WTC11 (cell line): ENCODE results near the gene PAPOLA. TPM values are rescaled to one million over a fixed set of nuclear protein-coding genes. Genes with fewer than 3 reads are reported as not detected.

ENCODE experiments used
- ATAC-seq: fragments of 200-7000 bp; cut with Tn5 transposase; 2 replicates; pipeline ENCODE4 v1.10.0; 2021; ENCODE audit warnings: mild to moderate bottlenecking, moderate library complexity
- CTCF ChIA-PET: fragments of 300-600 bp; sonication (Branson Sonifier 250); formaldehyde crosslinking; loops from one replicate; lab custom pipeline; 2021; ENCODE audit warnings: antibody characterized with exemption; lab: Charles Lee
- POLR2A ChIA-PET: fragments of 350-600 bp; sonication (Branson Sonifier 250); formaldehyde crosslinking; loops from one replicate; lab custom pipeline; 2021; ENCODE audit warnings: antibody characterized with exemption; lab: Charles Lee
- DNase-seq: peaks from one replicate; pipeline ENCODE4 v3.0.0; 2021; ENCODE audit warnings: low spot score
- H3K27ac Mint-ChIP-seq: 2 replicates; pipeline ENCODE4 v1.8.0; 2021; ENCODE audit warnings: mixed read lengths
- H3K27me3 Mint-ChIP-seq: 2 replicates; pipeline ENCODE4 v1.8.0; 2021; ENCODE audit warnings: low read depth, mild to moderate bottlenecking, moderate library complexity, mixed read lengths
- H3K36me3 Mint-ChIP-seq: 2 replicates; pipeline ENCODE4 v1.8.0; 2021; ENCODE audit warnings: mixed read lengths
- H3K4me1 Mint-ChIP-seq: 2 replicates; pipeline ENCODE4 v1.8.0; 2022; ENCODE audit warnings: mixed read lengths
- H3K4me3 Mint-ChIP-seq: 2 replicates; pipeline ENCODE4 v1.8.0; 2021; ENCODE audit warnings: mild to moderate bottlenecking, moderate library complexity, mixed read lengths
- H3K9me3 Mint-ChIP-seq: 2 replicates; pipeline ENCODE4 v1.8.0; 2021; ENCODE audit warnings: mixed read lengths
- E2F1 ChIP-seq: sonication (generic); formaldehyde crosslinking; IDR thresholded peaks from 2 replicates; pipeline ENCODE4 v1.8.0; 2022; ENCODE audit warnings: mild to moderate bottlenecking, missing genetic modification reagents
- ERG ChIP-seq: fragments of 250-450 bp; sonication (Bioruptor Pico); IDR thresholded peaks from 2 replicates; pipeline ENCODE4 v1.8.0; 2021; ENCODE audit warnings: mild to moderate bottlenecking
- HMGA2 ChIP-seq: fragments of 250-450 bp; sonication (Bioruptor Pico); IDR thresholded peaks from 2 replicates; pipeline ENCODE4 v1.4.0; 2021; ENCODE audit warnings: mild to moderate bottlenecking, moderate library complexity
- IRF2 ChIP-seq: sonication (generic); formaldehyde crosslinking; IDR thresholded peaks from 2 replicates; pipeline ENCODE4 v1.8.0; 2022; ENCODE audit warnings: low read depth, missing genetic modification reagents, borderline replicate concordance
- NR3C1 ChIP-seq: sonication (generic); formaldehyde crosslinking; conservative IDR thresholded peaks from 2 replicates; pipeline ENCODE4 v1.8.1; 2023; ENCODE audit warnings: low read depth, mild to moderate bottlenecking, missing genetic modification reagents
- ZNF219 ChIP-seq: sonication (generic); formaldehyde crosslinking; IDR thresholded peaks from 2 replicates; pipeline ENCODE4 v1.8.0; 2023; ENCODE audit warnings: missing genetic modification reagents, mild to moderate bottlenecking, borderline replicate concordance
- ZNF396 ChIP-seq: fragments of 250-450 bp; sonication (Bioruptor Pico); IDR thresholded peaks from 2 replicates; pipeline ENCODE4 v1.8.0; 2021; ENCODE audit warnings: mild to moderate bottlenecking, moderate library complexity, borderline replicate concordance
- ZNF425 ChIP-seq: fragments of 250-450 bp; sonication (Bioruptor Pico); conservative IDR thresholded peaks from 2 replicates; pipeline ENCODE4 v1.9.0; 2021; ENCODE audit warnings: mild to moderate bottlenecking
- ZNF671 ChIP-seq: fragments of 250-450 bp; sonication (Bioruptor Pico); IDR thresholded peaks from 2 replicates; pipeline ENCODE4 v1.8.0; 2021; ENCODE audit warnings: mild to moderate bottlenecking
- total RNA-seq: library from RNA; stranded (reverse); gene quantifications from 3 replicates; pipeline ENCODE4 v1.2.3, GENCODE V29; 2021
- TF ChIP-seq, protein P1 (sequence below): sonication (generic); formaldehyde crosslinking; IDR thresholded peaks from 2 replicates; pipeline ENCODE4 v1.8.1; 2023; ENCODE audit warnings: mild to moderate bottlenecking, missing genetic modification reagents, moderate library complexity
- TF ChIP-seq, protein P2 (sequence below): fragments of 250-450 bp; sonication (Bioruptor Pico); IDR thresholded peaks from 2 replicates; pipeline ENCODE4 v1.9.0; 2021; ENCODE audit warnings: mild to moderate bottlenecking
- TF ChIP-seq, protein P3 (sequence below): sonication (generic); formaldehyde crosslinking; IDR thresholded peaks from 2 replicates; pipeline ENCODE4 v1.8.0; 2022; ENCODE audit warnings: missing genetic modification reagents
- TF ChIP-seq, protein P4 (sequence below): sonication (generic); formaldehyde crosslinking; IDR thresholded peaks from 2 replicates; pipeline ENCODE4 v1.8.1; 2022; ENCODE audit warnings: low read depth, missing genetic modification reagents, borderline replicate concordance

PAPOLA gene
- total RNA-seq, 1 experiment from 2014 or later, result 210 TPM

DNA sequence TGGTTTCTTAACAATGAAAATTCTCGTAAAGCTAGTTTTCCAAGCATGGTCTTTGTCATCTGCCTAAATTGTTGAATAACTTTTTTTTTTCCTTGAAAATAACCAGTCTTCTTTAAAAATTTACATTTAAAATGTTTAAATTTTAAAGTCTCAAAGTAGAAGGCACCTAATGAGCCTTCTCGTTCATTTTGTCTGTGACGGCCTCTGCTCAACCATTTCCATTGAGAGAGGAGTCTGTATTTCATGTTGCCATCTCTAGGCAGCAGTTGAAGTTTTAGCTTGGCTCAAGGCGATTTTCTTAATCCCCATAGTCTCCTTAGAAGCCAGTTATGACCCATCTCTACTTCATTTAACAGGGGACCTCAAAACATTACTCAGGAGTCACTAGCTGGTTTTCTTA, 69.1 kb downstream of the PAPOLA start:
- H3K4me3 Mint-ChIP-seq, result no peak overlapping the region
- ATAC-seq, result no peak
- H3K27me3 Mint-ChIP-seq, result no peaks in the 10 kb centered on the region
- peaks cover 37% of the 10 kb centered on the region for H3K4me1 Mint-ChIP-seq
- H3K27ac Mint-ChIP-seq, result 0 out of 2 replicates have a peak overlapping the region, but pooled peaks have one; percentile 38
- no peak for DNase-seq
- ChIA-PET CTCF (interaction anchor here (1.1 to 1.8 kb wide), 2 partner anchors 170 to 282 kb away, joined by 3 to 4 read pairs; no protein-coding TSS in a partner anchor), POLR2A (interaction anchor here (0.6 kb wide), 1 partner anchor 97 kb away, joined by 5 read pairs; no protein-coding TSS in a partner anchor)
- TF ChIP-seq ZNF671 (no peak), IRF2 (CRISPR knock-in tag) (no peak), NR3C1 (CRISPR knock-in tag) (no peak), ZNF219 (CRISPR knock-in tag) (no peak), ZNF396 (CRISPR knock-in tag) (no peak), E2F1 (no peak), ZNF425 (no peak), ERG (CRISPR knock-in tag) (no peak)
- TF ChIP-seq, protein P1, sequence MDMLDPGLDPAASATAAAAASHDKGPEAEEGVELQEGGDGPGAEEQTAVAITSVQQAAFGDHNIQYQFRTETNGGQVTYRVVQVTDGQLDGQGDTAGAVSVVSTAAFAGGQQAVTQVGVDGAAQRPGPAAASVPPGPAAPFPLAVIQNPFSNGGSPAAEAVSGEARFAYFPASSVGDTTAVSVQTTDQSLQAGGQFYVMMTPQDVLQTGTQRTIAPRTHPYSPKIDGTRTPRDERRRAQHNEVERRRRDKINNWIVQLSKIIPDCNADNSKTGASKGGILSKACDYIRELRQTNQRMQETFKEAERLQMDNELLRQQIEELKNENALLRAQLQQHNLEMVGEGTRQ, result no peak
- peaks cover 14% of the 10 kb centered on the region; the same call in 1 of the 2 replicates for H3K36me3 Mint-ChIP-seq
- H3K9me3 Mint-ChIP-seq, result no peaks in the 10 kb centered on the region

- TF ChIP-seq, protein P2, sequence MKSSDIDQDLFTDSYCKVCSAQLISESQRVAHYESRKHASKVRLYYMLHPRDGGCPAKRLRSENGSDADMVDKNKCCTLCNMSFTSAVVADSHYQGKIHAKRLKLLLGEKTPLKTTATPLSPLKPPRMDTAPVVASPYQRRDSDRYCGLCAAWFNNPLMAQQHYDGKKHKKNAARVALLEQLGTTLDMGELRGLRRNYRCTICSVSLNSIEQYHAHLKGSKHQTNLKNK (CRISPR knock-in tag), result no peak
- H3K27ac Mint-ChIP-seq, result peak overlapping the region; percentile 80
- POLR2A ChIA-PET, result no interaction called here
- peak; percentile 35 for ATAC-seq
- H3K27me3 Mint-ChIP-seq, result no peaks in the 10 kb centered on the region
- no peak overlapping the region for H3K4me3 Mint-ChIP-seq
- H3K9me3 Mint-ChIP-seq, result no peaks in the 10 kb centered on the region
- no peak for DNase-seq
- H3K4me1 Mint-ChIP-seq, result peaks cover 37% of the 10 kb centered on the region
- CTCF ChIA-PET, result no interaction called here
- 0 out of 2 replicates have a peak, but pooled peaks cover 10% of the 10 kb centered on the region for H3K36me3 Mint-ChIP-seq
Observed at GRCh38 chr14:96573473-96574100, 71.4 kb downstream of the PAPOLA start.

DNA sequence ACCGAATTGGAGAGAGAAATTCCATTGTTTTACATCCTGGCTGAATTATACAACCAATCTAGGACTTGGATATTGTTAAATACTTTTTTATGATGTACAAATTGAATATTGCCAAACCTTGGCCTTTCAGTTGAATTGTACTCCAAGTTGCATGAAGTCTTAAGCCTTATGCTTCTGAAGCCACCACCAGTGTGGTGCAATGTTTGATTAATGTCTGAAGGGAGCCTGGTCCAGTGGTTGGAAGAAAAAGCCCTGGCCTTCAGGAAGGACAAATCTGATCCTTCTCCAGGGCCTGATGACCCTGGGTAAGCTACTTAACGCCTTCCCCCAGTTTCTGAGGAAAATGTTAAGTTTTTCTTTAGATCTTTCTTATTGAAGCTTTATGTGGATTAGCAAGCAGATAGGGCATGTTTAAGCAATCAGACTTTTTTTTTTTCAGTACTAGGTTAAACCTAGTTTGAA, 72.0 kb downstream of the PAPOLA start:
- ATAC-seq (no peak), DNase-seq (no peak)
- CTCF ChIA-PET, result interaction anchor here (1.5 kb wide), 2 partner anchors 167 to 278 kb away, joined by 4 to 6 read pairs; no protein-coding TSS in a partner anchor
- Mint-ChIP-seq H3K9me3 (no peaks in the 10 kb centered on the region), H3K4me3 (no peak overlapping the region), H3K4me1 (peaks cover 37% of the 10 kb centered on the region), H3K27ac (peak overlapping the region; percentile 58; the same call in 1 of the 2 replicates), H3K27me3 (no peaks in the 10 kb centered on the region), H3K36me3 (0 out of 2 replicates have a peak, but pooled peaks cover 10% of the 10 kb centered on the region)
- POLR2A ChIA-PET, result no interaction called here
- TF ChIP-seq ZNF396 (CRISPR knock-in tag) (no peak), HMGA2 (CRISPR knock-in tag) (no peak), ZNF425 (no peak)
- TF ChIP-seq, protein P3, sequence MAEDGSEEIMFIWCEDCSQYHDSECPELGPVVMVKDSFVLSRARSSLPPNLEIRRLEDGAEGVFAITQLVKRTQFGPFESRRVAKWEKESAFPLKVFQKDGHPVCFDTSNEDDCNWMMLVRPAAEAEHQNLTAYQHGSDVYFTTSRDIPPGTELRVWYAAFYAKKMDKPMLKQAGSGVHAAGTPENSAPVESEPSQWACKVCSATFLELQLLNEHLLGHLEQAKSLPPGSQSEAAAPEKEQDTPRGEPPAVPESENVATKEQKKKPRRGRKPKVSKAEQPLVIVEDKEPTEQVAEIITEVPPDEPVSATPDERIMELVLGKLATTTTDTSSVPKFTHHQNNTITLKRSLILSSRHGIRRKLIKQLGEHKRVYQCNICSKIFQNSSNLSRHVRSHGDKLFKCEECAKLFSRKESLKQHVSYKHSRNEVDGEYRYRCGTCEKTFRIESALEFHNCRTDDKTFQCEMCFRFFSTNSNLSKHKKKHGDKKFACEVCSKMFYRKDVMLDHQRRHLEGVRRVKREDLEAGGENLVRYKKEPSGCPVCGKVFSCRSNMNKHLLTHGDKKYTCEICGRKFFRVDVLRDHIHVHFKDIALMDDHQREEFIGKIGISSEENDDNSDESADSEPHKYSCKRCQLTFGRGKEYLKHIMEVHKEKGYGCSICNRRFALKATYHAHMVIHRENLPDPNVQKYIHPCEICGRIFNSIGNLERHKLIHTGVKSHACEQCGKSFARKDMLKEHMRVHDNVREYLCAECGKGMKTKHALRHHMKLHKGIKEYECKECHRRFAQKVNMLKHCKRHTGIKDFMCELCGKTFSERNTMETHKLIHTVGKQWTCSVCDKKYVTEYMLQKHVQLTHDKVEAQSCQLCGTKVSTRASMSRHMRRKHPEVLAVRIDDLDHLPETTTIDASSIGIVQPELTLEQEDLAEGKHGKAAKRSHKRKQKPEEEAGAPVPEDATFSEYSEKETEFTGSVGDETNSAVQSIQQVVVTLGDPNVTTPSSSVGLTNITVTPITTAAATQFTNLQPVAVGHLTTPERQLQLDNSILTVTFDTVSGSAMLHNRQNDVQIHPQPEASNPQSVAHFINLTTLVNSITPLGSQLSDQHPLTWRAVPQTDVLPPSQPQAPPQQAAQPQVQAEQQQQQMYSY, result no peak
- TF ChIP-seq, protein P4, sequence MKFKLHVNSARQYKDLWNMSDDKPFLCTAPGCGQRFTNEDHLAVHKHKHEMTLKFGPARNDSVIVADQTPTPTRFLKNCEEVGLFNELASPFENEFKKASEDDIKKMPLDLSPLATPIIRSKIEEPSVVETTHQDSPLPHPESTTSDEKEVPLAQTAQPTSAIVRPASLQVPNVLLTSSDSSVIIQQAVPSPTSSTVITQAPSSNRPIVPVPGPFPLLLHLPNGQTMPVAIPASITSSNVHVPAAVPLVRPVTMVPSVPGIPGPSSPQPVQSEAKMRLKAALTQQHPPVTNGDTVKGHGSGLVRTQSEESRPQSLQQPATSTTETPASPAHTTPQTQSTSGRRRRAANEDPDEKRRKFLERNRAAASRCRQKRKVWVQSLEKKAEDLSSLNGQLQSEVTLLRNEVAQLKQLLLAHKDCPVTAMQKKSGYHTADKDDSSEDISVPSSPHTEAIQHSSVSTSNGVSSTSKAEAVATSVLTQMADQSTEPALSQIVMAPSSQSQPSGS, result no peak
